H1 (cell line): ENCODE measurements around the gene GPD1L. TPM values are rescaled to one million over a fixed set of nuclear protein-coding genes. Genes with fewer than 3 reads are reported as not detected.

Experiments
- CTCF ChIA-PET: fragments of 300-600 bp; sonication (Branson Sonifier 250); formaldehyde crosslinking; loops from one replicate; lab custom pipeline; 2021; ENCODE audit not compliant: partially characterized antibody; lab: Charles Lee
- POLR2A ChIA-PET: fragments of 300-600 bp; sonication (Branson Sonifier 250); formaldehyde crosslinking; loops from one replicate; lab custom pipeline; 2021; ENCODE audit warnings: inconsistent platforms; ENCODE audit not compliant: partially characterized antibody; lab: Charles Lee
- DNase-seq, 2 experiments: peaks; one replicate each; pipeline versions ENCODE4 v3.0.0 to v3.0.0-alpha.2; 2010 to 2022; ENCODE audit warnings: low spot score in 2 of 2, low read depth in 1 of 2, mixed read lengths in 1 of 2
- FAIRE-seq: peaks from 2 replicates; lab custom pipeline; 2011; peaks lifted over from hg19 to GRCh38; lab: Jason Lieb, UNC
- H2AFZ ChIP-seq: 2 replicates; pipeline ENCODE4 v1.8.1; 2012; ENCODE audit warnings: low read length, inconsistent platforms
- H2AK5ac ChIP-seq: 2 replicates; pipeline ENCODE4 v1.6.1; 2013; ENCODE audit warnings: low read depth, low read length
- H2BK120ac ChIP-seq: replicated peaks from 2 replicates; pipeline ENCODE3; 2013; ENCODE audit warnings: low read depth, low read length, inconsistent platforms
- H2BK12ac ChIP-seq: 2 replicates; pipeline ENCODE4 v1.6.1; 2013; ENCODE audit warnings: low read depth, low read length
- H2BK15ac ChIP-seq: 2 replicates; pipeline ENCODE4 v1.6.1; 2013; ENCODE audit warnings: low read length
- H2BK20ac ChIP-seq: 2 replicates; pipeline ENCODE4 v1.6.1; 2013; ENCODE audit warnings: low read length
- H2BK5ac ChIP-seq: 2 replicates; pipeline ENCODE4 v1.6.1; 2013; ENCODE audit warnings: low read depth, low read length
- H3K14ac ChIP-seq: 2 replicates; pipeline ENCODE4 v1.6.1; 2013; ENCODE audit warnings: inconsistent platforms; ENCODE audit not compliant: insufficient read length
- H3K18ac ChIP-seq: 2 replicates; pipeline ENCODE4 v1.6.1; 2013; ENCODE audit warnings: low read length; ENCODE audit errors: extremely low read depth
- H3K23ac ChIP-seq: 2 replicates; pipeline ENCODE4 v1.6.1; 2013; ENCODE audit warnings: inconsistent platforms; ENCODE audit not compliant: insufficient read length
- H3K23me2 ChIP-seq: 2 replicates; pipeline ENCODE4 v1.6.1; 2013; ENCODE audit warnings: low read depth, low read length
- H3K27ac ChIP-seq: 2 replicates; pipeline ENCODE4 v1.6.1; 2011; ENCODE audit warnings: low read depth, low read length, inconsistent platforms
- H3K27me3 ChIP-seq, 4 experiments: replicated peaks in 1 of 4; 1 replicate in 1 of 4; 2 replicates in 3 of 4; pipeline versions ENCODE4 v1.6.1 to v1.8.1; 2011 to 2013; ENCODE audit warnings: low read length in 3 of 4, mild to moderate bottlenecking in 3 of 4, inconsistent platforms in 2 of 4, mixed read lengths in 2 of 4, moderate library complexity in 1 of 4; ENCODE audit not compliant: control insufficient read depth in 3 of 4, insufficient read depth in 3 of 4; ENCODE audit errors: extremely low read depth in 1 of 4
- H3K36me3 ChIP-seq, 4 experiments: 2 replicates each; pipeline versions ENCODE4 v1.6.1 to v1.8.1; 2011 to 2013; ENCODE audit warnings: mild to moderate bottlenecking in 4 of 4, low read length in 3 of 4, moderate library complexity in 2 of 4, control low read depth in 1 of 4, inconsistent platforms in 1 of 4; ENCODE audit not compliant: insufficient read depth in 4 of 4, control insufficient read depth in 2 of 4
- H3K4ac ChIP-seq: replicated peaks from 2 replicates; pipeline ENCODE3; 2013; ENCODE audit warnings: low read length, low read depth, mixed read lengths, inconsistent platforms; ENCODE audit not compliant: insufficient read length
- H3K4me1 ChIP-seq, 4 experiments: replicated peaks in 1 of 4; 1 replicate in 1 of 4; 2 replicates in 3 of 4; pipeline versions ENCODE4 v1.6.1 to v1.8.1; 2011 to 2013; ENCODE audit warnings: low read length in 3 of 4, inconsistent platforms in 2 of 4, mixed read lengths in 1 of 4; ENCODE audit not compliant: insufficient read depth in 4 of 4, control insufficient read depth in 3 of 4
- H3K4me2 ChIP-seq, 2 experiments: 2 replicates each; pipeline versions ENCODE4 v1.6.1 to v1.8.1; 2011 to 2013; ENCODE audit warnings: low read depth in 2 of 2, low read length in 2 of 2, control low read depth in 1 of 2, inconsistent platforms in 1 of 2, mild to moderate bottlenecking in 1 of 2; ENCODE audit not compliant: insufficient read depth in 1 of 2
- H3K4me3 ChIP-seq, 4 experiments: fragments of 200-600, 300-600 bp in 1 of 4; sonication (generic), shearing (Covaris generic), sonication (Bioruptor Twin) in 1 of 4; 2 replicates each; pipeline versions ENCODE4 v1.5.1 to v1.8.1; 2011 to 2016; ENCODE audit warnings: low read length in 4 of 4, low read depth in 3 of 4, control low read depth in 2 of 4, inconsistent platforms in 2 of 4, mild to moderate bottlenecking in 2 of 4, mixed read lengths in 1 of 4, moderate library complexity in 1 of 4; ENCODE audit not compliant: insufficient read depth in 2 of 4; ENCODE audit errors: extremely low read depth in 1 of 4
- H3K56ac ChIP-seq: replicated peaks from 2 replicates; pipeline ENCODE3; 2013; ENCODE audit warnings: low read depth, mild to moderate bottlenecking, mixed read lengths, low read length, inconsistent platforms; ENCODE audit not compliant: insufficient read length
- H3K79me1 ChIP-seq: 2 replicates; pipeline ENCODE4 v1.6.1; 2013; ENCODE audit warnings: low read depth, low read length, control low read depth
- H3K79me2 ChIP-seq, 2 experiments: 2 replicates each; pipeline versions ENCODE4 v1.6.1 to v1.8.1; 2012 to 2013; ENCODE audit warnings: low read length in 2 of 2, mild to moderate bottlenecking in 2 of 2, inconsistent platforms in 1 of 2; ENCODE audit not compliant: insufficient read depth in 2 of 2, control insufficient read depth in 1 of 2
- H3K9ac ChIP-seq, 4 experiments: replicated peaks in 1 of 4; 1 replicate in 1 of 4; 2 replicates in 3 of 4; pipeline versions ENCODE4 v1.6.1 to v1.8.1; 2011 to 2013; ENCODE audit warnings: low read depth in 3 of 4, low read length in 3 of 4, control low read depth in 2 of 4, mild to moderate bottlenecking in 2 of 4, moderate library complexity in 2 of 4, inconsistent platforms in 1 of 4; ENCODE audit errors: extremely low read depth in 1 of 4
- H3K9me3 ChIP-seq, 2 experiments: 2 replicates each; pipeline versions ENCODE4 v1.6.1 to v1.8.1; 2012 to 2013; ENCODE audit warnings: mild to moderate bottlenecking in 2 of 2, moderate library complexity in 2 of 2, control low read depth in 1 of 2, inconsistent platforms in 1 of 2, low read depth in 1 of 2, low read length in 1 of 2, mixed read lengths in 1 of 2; ENCODE audit not compliant: insufficient read depth in 2 of 2
- H4K20me1 ChIP-seq, 2 experiments: replicated peaks in 1 of 2; 2 replicates each; pipeline versions ENCODE3 to v1.8.1; 2011 to 2013; ENCODE audit warnings: inconsistent platforms in 2 of 2, low read length in 2 of 2, mild to moderate bottlenecking in 1 of 2; ENCODE audit not compliant: insufficient read depth in 2 of 2, control insufficient read depth in 1 of 2
- H4K5ac ChIP-seq: 2 replicates; pipeline ENCODE4 v1.6.1; 2013; ENCODE audit warnings: low read length, low read depth, mixed read lengths, inconsistent platforms; ENCODE audit not compliant: insufficient read length
- H4K8ac ChIP-seq: 2 replicates; pipeline ENCODE4 v1.8.0; 2013; ENCODE audit warnings: mild to moderate bottlenecking, moderate library complexity, low read length, inconsistent platforms; ENCODE audit not compliant: insufficient read depth; ENCODE audit errors: extremely low read depth
- H4K91ac ChIP-seq: replicated peaks from 2 replicates; pipeline ENCODE3; 2013; ENCODE audit warnings: low read length, mixed read lengths, inconsistent platforms; ENCODE audit not compliant: insufficient read length
- BACH1 ChIP-seq: IDR thresholded peaks from 2 replicates; pipeline ENCODE4 v1.6.1; 2012; ENCODE audit warnings: low read length, improper control_type of control experiment
- CREB1 ChIP-seq: IDR thresholded peaks from 2 replicates; pipeline ENCODE4 v1.6.1; 2012; ENCODE audit warnings: inconsistent platforms
- EGR1 ChIP-seq: IDR thresholded peaks from 2 replicates; pipeline ENCODE4 v1.6.1; 2011; ENCODE audit warnings: low read depth, low read length, borderline replicate concordance
- EP300 ChIP-seq, 2 experiments: IDR thresholded peaks; 1 replicate in 1 of 2; 2 replicates in 1 of 2; pipeline ENCODE4 v1.6.1; 2011 to 2012; ENCODE audit warnings: low read depth in 2 of 2, low read length in 2 of 2, mild to moderate bottlenecking in 2 of 2, borderline replicate concordance in 1 of 2, inconsistent platforms in 1 of 2, moderate library complexity in 1 of 2
- EZH2 ChIP-seq: fragments of 200-600 bp; sonication (generic); IDR thresholded peaks from 2 replicates; pipeline ENCODE4 v1.7.1; 2012; ENCODE audit warnings: low read depth, mild to moderate bottlenecking, moderate library complexity, low read length, inconsistent platforms; ENCODE audit not compliant: severe bottlenecking
- KDM5A ChIP-seq: fragments of 200-600 bp; IDR thresholded peaks from 2 replicates; pipeline ENCODE4 v1.7.1; 2012; ENCODE audit warnings: mild to moderate bottlenecking, low read length, inconsistent platforms, mixed read lengths
- NANOG ChIP-seq: IDR thresholded peaks from 2 replicates; pipeline ENCODE4 v1.6.1; 2011; ENCODE audit warnings: low read length, low read depth, mild to moderate bottlenecking, inconsistent platforms; ENCODE audit not compliant: insufficient read depth, poor library complexity, severe bottlenecking
- SP4 ChIP-seq: IDR thresholded peaks from 2 replicates; pipeline ENCODE4 v1.6.1; 2012; ENCODE audit warnings: low read length, inconsistent platforms
- SRF ChIP-seq: IDR thresholded peaks from 2 replicates; pipeline ENCODE4 v1.6.1; 2011; ENCODE audit warnings: mild to moderate bottlenecking, low read depth, low read length, moderate library complexity
- WGBS, 2 experiments: shearing (Covaris generic) in 1 of 2; methylation state at CpG; one replicate each; pipeline versions ENCODE4 v1.1.6 to v1.1.7; 2013 to 2015; ENCODE audit warnings: low lambda C conversion rate in 2 of 2, mixed read lengths in 2 of 2, inconsistent platforms in 1 of 2, low coverage in 1 of 2, missing lambda C conversion rate in 1 of 2; ENCODE audit not compliant: insufficient replicate concordance in 2 of 2, insufficient coverage in 1 of 2, insufficient read length in 1 of 2; ENCODE audit errors: extremely low coverage in 1 of 2, missing lambda C conversion rate in 1 of 2; 5-methylcytosine and 5-hydroxymethylcytosine counted together
- polyA plus RNA-seq, 7 experiments: library from polyadenylated mRNA; depleted of rRNA in 3 of 7; stranded (reverse) in 5 of 7; unstranded in 2 of 7; fragments of >200 nt in 5 of 7; fragments of 200-250 nt in 2 of 7; gene quantifications; 1 replicate in 5 of 7; 2 replicates in 1 of 7; 4 replicates in 1 of 7; pipeline versions ENCODE4 v1.2.1 to v1.2.3, GENCODE V29; 2011 to 2013; ENCODE audit warnings: missing spikeins in 2 of 7, mixed read lengths in 2 of 7
- total RNA-seq: library from RNA; stranded (reverse); fragmentation: NEBNext Ultra II Directional; extraction: Animal tissue kit (Norgen Biotek cat#: 25700); gene quantifications from 2 replicates; pipeline ENCODE4 v1.2.1, GENCODE V29; 2021

Gene GPD1L
- total and polyA plus RNA-seq, 2 of the 8 experiments (the other 6 are each of a cell fraction or from before 2014, with no cell fraction given) = 2.4 to 8.4 TPM

DNA sequence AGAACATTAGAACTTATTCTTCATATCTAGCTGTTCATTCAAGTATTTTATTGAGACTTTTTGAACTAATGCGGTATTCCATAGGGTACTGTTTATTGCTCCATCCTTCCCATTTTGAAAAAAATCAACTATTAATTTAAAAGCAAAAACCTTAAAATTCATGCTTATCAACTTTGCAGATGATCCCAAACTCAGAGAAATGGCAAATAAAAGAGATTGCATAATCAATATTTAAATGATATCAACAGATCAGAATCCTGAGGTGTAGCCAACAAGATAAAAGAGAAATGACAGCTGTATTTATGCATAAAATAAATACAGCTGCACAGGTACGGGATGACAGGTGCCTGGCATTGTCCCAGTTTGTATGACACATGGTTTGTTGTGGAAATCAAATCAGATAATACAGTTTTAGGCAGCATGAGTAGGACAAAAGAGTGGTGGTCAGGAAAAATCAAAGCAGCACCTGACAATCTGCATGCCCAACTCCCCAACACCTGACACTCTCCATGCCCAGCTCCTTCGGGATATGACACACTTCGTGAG lies 89.6 kb downstream of the GPD1L start:
- H3K36me3 ChIP-seq = no peaks in the 10 kb centered on the region
- no peak overlapping the region for H2BK20ac ChIP-seq
- no peak overlapping the region for H2BK5ac ChIP-seq
- FAIRE-seq (no peak), DNase-seq (no peak)
- H2BK12ac ChIP-seq = no peak overlapping the region
- CTCF ChIA-PET = interaction anchor here (0.5 to 1.1 kb wide), 2 partner anchors 52 to 99 kb away, joined by 3 read pairs; no protein-coding TSS in a partner anchor
- H3K4ac ChIP-seq = no peak overlapping the region
- no peak overlapping the region for H4K5ac ChIP-seq
- H2BK15ac ChIP-seq = no peak overlapping the region
- H3K79me1 ChIP-seq = no peaks in the 10 kb centered on the region
- no peak overlapping the region for H3K18ac ChIP-seq
- no peak overlapping the region for H3K23ac ChIP-seq
- no peak overlapping the region for H3K4me3 ChIP-seq
- no peak overlapping the region for H3K14ac ChIP-seq
- no peak overlapping the region for H3K4me2 ChIP-seq
- no peaks in the 10 kb centered on the region for H3K79me2 ChIP-seq
- no peaks in the 10 kb centered on the region for H3K23me2 ChIP-seq
- H3K27ac ChIP-seq = no peak overlapping the region
- no peak overlapping the region for H4K8ac ChIP-seq
- no peaks in the 10 kb centered on the region for H3K27me3 ChIP-seq
- no peak overlapping the region for H3K56ac ChIP-seq
- no peak overlapping the region for H2BK120ac ChIP-seq
- no peak overlapping the region for H3K9ac ChIP-seq
- POLR2A ChIA-PET = interaction anchor here (1.5 kb wide), 1 partner anchor 10 kb away, joined by 6 read pairs; no protein-coding TSS in a partner anchor
- H2AK5ac ChIP-seq = no peak overlapping the region
- no peaks in the 10 kb centered on the region for H4K20me1 ChIP-seq
- WGBS, 2 experiments = 90% methylated on average over 4 of the region's 4 CpGs; no CpG with 5 or more reads in 1 of the 2 experiments
- H3K4me1 ChIP-seq = no peaks in the 10 kb centered on the region
- H3K9me3 ChIP-seq = no peaks in the 10 kb centered on the region
- no peak overlapping the region for H2AFZ ChIP-seq
- H4K91ac ChIP-seq = no peak overlapping the region
- TF ChIP-seq SP4 = no peak
- TF ChIP-seq SRF = no peak
- no peak for TF ChIP-seq EGR1
- no peak for TF ChIP-seq CREB1
- TF ChIP-seq NANOG = no peak
- no peak for TF ChIP-seq BACH1
- no peak for TF ChIP-seq KDM5A
- no peak for TF ChIP-seq EP300 (IDR thresholded peaks at IDR 0.05; ENCODE audit: borderline replicate concordance in 1 of 2, low read depth in 2 of 2, low read length in 2 of 2)
- TF ChIP-seq EZH2 = no peak
